Measurements from ENCODE around the gene DDX49.
"Not testable (repeated sequence)": the region's sequence is repeated elsewhere in the genome, so short reads cannot be mapped to it uniquely, and the experiment has no call there.

DDX49 gene

GRCh38 chr19:18913466-18913865, 6.0 kb upstream of the DDX49 start:
- H3K4me3 ChIP-seq (ENCODE audit: control insufficient read depth, low read depth, low read length), result no peak overlapping the region
- TF ChIP-seq, protein P1, sequence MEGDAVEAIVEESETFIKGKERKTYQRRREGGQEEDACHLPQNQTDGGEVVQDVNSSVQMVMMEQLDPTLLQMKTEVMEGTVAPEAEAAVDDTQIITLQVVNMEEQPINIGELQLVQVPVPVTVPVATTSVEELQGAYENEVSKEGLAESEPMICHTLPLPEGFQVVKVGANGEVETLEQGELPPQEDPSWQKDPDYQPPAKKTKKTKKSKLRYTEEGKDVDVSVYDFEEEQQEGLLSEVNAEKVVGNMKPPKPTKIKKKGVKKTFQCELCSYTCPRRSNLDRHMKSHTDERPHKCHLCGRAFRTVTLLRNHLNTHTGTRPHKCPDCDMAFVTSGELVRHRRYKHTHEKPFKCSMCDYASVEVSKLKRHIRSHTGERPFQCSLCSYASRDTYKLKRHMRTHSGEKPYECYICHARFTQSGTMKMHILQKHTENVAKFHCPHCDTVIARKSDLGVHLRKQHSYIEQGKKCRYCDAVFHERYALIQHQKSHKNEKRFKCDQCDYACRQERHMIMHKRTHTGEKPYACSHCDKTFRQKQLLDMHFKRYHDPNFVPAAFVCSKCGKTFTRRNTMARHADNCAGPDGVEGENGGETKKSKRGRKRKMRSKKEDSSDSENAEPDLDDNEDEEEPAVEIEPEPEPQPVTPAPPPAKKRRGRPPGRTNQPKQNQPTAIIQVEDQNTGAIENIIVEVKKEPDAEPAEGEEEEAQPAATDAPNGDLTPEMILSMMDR (conservative IDR thresholded peaks at IDR 0.05; ENCODE audit: control insufficient read depth, insufficient read depth, low read depth, low read length), result no peak
- DNase-seq (ENCODE audit: low read depth), result no peak

DNA sequence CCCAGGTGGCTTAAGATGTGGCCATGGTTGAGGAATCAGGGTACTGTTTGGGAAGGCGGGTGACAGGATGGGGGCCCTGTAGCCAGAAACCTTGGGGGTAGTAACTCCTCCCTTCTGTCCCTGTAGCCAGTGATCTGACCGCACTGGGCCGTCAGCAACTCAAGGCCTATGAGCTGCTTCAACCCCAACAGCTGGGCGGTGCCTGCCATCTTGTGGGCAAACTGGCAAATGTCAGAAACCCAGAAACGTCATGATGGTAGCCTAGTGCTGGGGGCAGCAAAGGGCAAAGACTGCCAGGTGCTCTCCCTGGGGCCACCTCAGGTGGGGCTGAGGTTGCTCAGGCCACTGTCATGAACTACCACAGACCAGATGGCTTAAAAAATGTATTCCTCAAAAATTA, 3.9 kb upstream of the DDX49 start:
- TF ChIP-seq, protein P1 (conservative IDR thresholded peaks at IDR 0.05; ENCODE audit: control insufficient read depth, insufficient read depth, low read depth, low read length), result peak; percentile 35
- peak; percentile 54 for DNase-seq (ENCODE audit: low read depth)
- H3K4me3 ChIP-seq (ENCODE audit: control insufficient read depth, low read depth, low read length), result no peak overlapping the region

DNA sequence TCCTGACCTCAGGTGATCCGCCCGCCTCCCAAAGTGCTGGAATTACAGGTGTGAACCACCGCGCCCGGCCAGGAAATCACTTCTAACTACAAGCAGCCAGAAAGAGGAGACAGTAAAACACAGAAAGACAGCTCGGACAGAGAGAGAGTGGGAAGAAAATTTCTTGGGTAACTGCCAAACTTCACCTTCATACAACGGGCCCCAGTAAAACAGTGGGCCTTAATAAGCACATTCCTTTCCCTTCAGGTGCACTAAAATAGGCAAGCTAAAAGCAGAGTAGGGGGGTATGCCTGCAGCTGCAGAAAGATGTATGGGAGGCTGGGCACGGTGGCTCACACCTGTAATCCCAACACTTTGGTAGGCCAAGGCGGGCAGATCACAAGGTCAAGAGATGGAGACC, 1.9 kb upstream of the DDX49 start:
- peak overlapping the region; percentile 100 for H3K4me3 ChIP-seq (ENCODE audit: control insufficient read depth, low read depth, low read length)
- not testable (repeated sequence) for DNase-seq (ENCODE audit: low read depth)

DNA sequence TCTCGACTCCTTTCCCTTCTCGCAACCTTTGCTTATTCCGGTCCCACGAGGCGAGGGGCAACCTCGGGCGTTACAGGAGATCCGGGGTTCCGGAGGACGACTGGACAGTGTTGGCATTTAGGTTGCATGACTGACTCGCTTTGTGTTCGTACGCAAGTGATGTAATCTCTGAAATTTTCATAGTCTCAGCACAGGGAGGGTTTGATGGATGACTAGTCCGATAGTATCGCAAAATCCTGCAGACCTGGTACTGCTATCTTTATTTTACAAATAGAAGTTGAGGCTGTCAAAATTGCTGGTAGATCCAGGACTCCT, 342 bp downstream of the DDX49 start:
- H3K4me3 ChIP-seq (ENCODE audit: control insufficient read depth, low read depth, low read length), result peak overlapping the region; percentile 100
- TF ChIP-seq, protein P1 (conservative IDR thresholded peaks at IDR 0.05; ENCODE audit: control insufficient read depth, insufficient read depth, low read depth, low read length), result no peak
- DNase-seq (ENCODE audit: low read depth), result peak; percentile 15

DNA sequence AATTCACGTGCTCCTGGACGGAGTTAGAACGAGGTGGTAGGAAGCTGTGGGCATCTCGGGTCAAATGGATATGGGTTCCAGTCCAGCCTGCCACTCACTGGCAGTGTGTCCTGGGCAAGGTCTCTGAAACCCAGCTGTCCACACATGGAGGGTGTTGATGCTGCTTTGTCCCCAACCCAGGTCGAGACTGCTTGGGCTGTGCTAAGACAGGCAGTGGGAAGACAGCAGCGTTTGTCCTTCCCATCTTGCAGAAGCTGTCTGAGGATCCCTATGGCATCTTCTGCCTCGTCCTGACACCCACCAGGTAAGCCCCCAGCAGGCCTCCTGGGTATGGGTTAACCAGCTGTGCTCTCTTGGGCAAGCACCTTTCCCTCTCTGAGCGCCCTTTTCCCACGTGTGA, 885 bp downstream of the DDX49 start:
- TF ChIP-seq, protein P1 (conservative IDR thresholded peaks at IDR 0.05; ENCODE audit: control insufficient read depth, insufficient read depth, low read depth, low read length), result no peak
- peak overlapping the region; percentile 100 for H3K4me3 ChIP-seq (ENCODE audit: control insufficient read depth, low read depth, low read length)
- DNase-seq (ENCODE audit: low read depth), result no peak

- no peak overlapping the region for H3K4me3 ChIP-seq (ENCODE audit: control insufficient read depth, low read depth, low read length)
- TF ChIP-seq, protein P1 (conservative IDR thresholded peaks at IDR 0.05; ENCODE audit: control insufficient read depth, insufficient read depth, low read depth, low read length), result no peak
Measured at GRCh38 chr19:18921593-18921992, 2.1 kb downstream of the DDX49 start.

GRCh38 chr19:18922228-18922985, 2.9 kb downstream of the DDX49 start:
- DNase-seq (ENCODE audit: low read depth), result no peak
- no peak overlapping the region for H3K4me3 ChIP-seq (ENCODE audit: control insufficient read depth, low read depth, low read length)
- TF ChIP-seq, protein P1 (conservative IDR thresholded peaks at IDR 0.05; ENCODE audit: control insufficient read depth, insufficient read depth, low read depth, low read length), result no peak

More at GRCh38 chr19:18921593-18921992, 2.1 kb downstream of the DDX49 start:
- no peak for DNase-seq (ENCODE audit: low read depth)
